OCI-LY1 (cell line): ENCODE data around the gene ART3.
A peak's percentile ranks its signal among the peaks of the same experiment; 100 is the strongest.

Source experiments
- H2AFZ ChIP-seq: fragments of 200-600 bp; sonication (generic), shearing (Covaris generic); 2 replicates; pipeline ENCODE4 v1.6.0; 2014; ENCODE audit warnings: antibody characterized with exemption, mild to moderate bottlenecking, low read length
- H3F3A ChIP-seq: fragments of 200-600 bp; sonication (generic), shearing (Covaris generic); 2 replicates; pipeline ENCODE4 v1.6.0; 2014; ENCODE audit warnings: mild to moderate bottlenecking, antibody characterized with exemption, low read length, moderate library complexity; ENCODE audit not compliant: insufficient read depth
- H3K27ac ChIP-seq: fragments of 200-600 bp; sonication (generic); 2 replicates; pipeline ENCODE4 v1.5.1; 2014; ENCODE audit warnings: low read length, mixed run types, mild to moderate bottlenecking, low read depth; ENCODE audit not compliant: poor library complexity, severe bottlenecking
- H3K27me3 ChIP-seq: fragments of 200-600 bp; sonication (generic); 2 replicates; pipeline ENCODE4 v1.6.0; 2014; ENCODE audit warnings: antibody characterized with exemption, mild to moderate bottlenecking, low read length, moderate library complexity; ENCODE audit not compliant: insufficient read depth
- H3K36me3 ChIP-seq: fragments of 200-600 bp; sonication (generic); 2 replicates; pipeline ENCODE4 v1.6.1; 2014; ENCODE audit warnings: mild to moderate bottlenecking, antibody characterized with exemption, low read length, moderate library complexity, mixed read lengths; ENCODE audit not compliant: insufficient read depth
- H3K4me1 ChIP-seq: fragments of 200-600 bp; sonication (generic); 2 replicates; pipeline ENCODE4 v1.5.1; 2014; ENCODE audit warnings: mild to moderate bottlenecking, low read length, moderate library complexity; ENCODE audit not compliant: insufficient read depth, severe bottlenecking
- H3K4me2 ChIP-seq: fragments of 200-600 bp; sonication (generic), shearing (Covaris generic); 2 replicates; pipeline ENCODE4 v1.6.1; 2014; ENCODE audit warnings: low read length
- H3K4me3 ChIP-seq: fragments of 200-600 bp; sonication (generic); 2 replicates; pipeline ENCODE4 v1.5.1; 2014; ENCODE audit warnings: low read length, low read depth, mild to moderate bottlenecking, mixed read lengths; ENCODE audit not compliant: poor library complexity, severe bottlenecking
- H3K79me2 ChIP-seq: fragments of 200-600 bp; shearing (Covaris generic); 2 replicates; pipeline ENCODE4 v1.6.1; 2016; ENCODE audit warnings: mixed run types, low read length, mixed read lengths; ENCODE audit not compliant: insufficient read depth
- H3K9ac ChIP-seq: fragments of 200-600 bp; sonication (generic), shearing (Covaris generic); 2 replicates; pipeline ENCODE4 v1.6.1; 2014; ENCODE audit warnings: mild to moderate bottlenecking, low read length, mixed read lengths
- H3K9me2 ChIP-seq: fragments of 200-600 bp; sonication (generic), shearing (Covaris generic); 2 replicates; pipeline ENCODE4 v1.6.1; 2014; ENCODE audit warnings: low read depth, mild to moderate bottlenecking, low read length, mixed read lengths
- H3K9me3 ChIP-seq: fragments of 200-600 bp; shearing (Covaris generic); 2 replicates; pipeline ENCODE4 v1.6.1; 2014; ENCODE audit warnings: low read length, mixed read lengths
- H4K20me1 ChIP-seq: fragments of 200-600 bp; sonication (generic), shearing (Covaris generic); 2 replicates; pipeline ENCODE4 v1.6.0; 2016; ENCODE audit warnings: mild to moderate bottlenecking, low read length; ENCODE audit not compliant: insufficient read depth
- CTCF ChIP-seq: fragments of 200-600 bp; sonication (generic), shearing (Covaris generic); IDR thresholded peaks from 2 replicates; pipeline ENCODE4 v1.5.1; 2017; ENCODE audit warnings: mild to moderate bottlenecking, antibody characterized with exemption, low read length, moderate library complexity, mixed read lengths
- EZH2 ChIP-seq: fragments of 200-600 bp; sonication (generic), shearing (Covaris generic); IDR thresholded peaks from 2 replicates; pipeline ENCODE4 v1.8.0; 2017; ENCODE audit warnings: borderline replicate concordance, mixed run types, mild to moderate bottlenecking, antibody characterized with exemption, low read length, moderate library complexity, mixed read lengths

The ART3 gene

GRCh38 chr4:76061982-76062381 lies 12.5 kb upstream of the ART3 start:
- Histone ChIP-seq H3K4me2 (no peak overlapping the region), H3F3A (no peaks in the 10 kb centered on the region), H3K27me3 (no peaks in the 10 kb centered on the region), H2AFZ (no peak overlapping the region), H3K9me2 (no peaks in the 10 kb centered on the region), H3K79me2 (no peaks in the 10 kb centered on the region), H4K20me1 (no peaks in the 10 kb centered on the region), H3K9me3 (no peaks in the 10 kb centered on the region), H3K9ac (no peak overlapping the region), H3K4me3 (no peak overlapping the region), H3K27ac (no peak overlapping the region), H3K4me1 (no peaks in the 10 kb centered on the region), H3K36me3 (no peaks in the 10 kb centered on the region)
- TF ChIP-seq EZH2 (no peak), CTCF (no peak)

- H3K27me3 ChIP-seq: no peaks in the 10 kb centered on the region
- H3K27ac ChIP-seq: no peak overlapping the region
- no peak overlapping the region for H3K9ac ChIP-seq
- TF ChIP-seq EZH2: no peak
- no peak for TF ChIP-seq CTCF
- no peaks in the 10 kb centered on the region for H3F3A ChIP-seq
- H3K36me3 ChIP-seq: no peaks in the 10 kb centered on the region
- H2AFZ ChIP-seq: no peak overlapping the region
- H3K4me2 ChIP-seq: no peak overlapping the region
- H3K79me2 ChIP-seq: no peaks in the 10 kb centered on the region
- no peaks in the 10 kb centered on the region for H4K20me1 ChIP-seq
- H3K9me3 ChIP-seq: no peaks in the 10 kb centered on the region
- H3K4me3 ChIP-seq: no peak overlapping the region
- H3K4me1 ChIP-seq: no peaks in the 10 kb centered on the region
- H3K9me2 ChIP-seq: no peaks in the 10 kb centered on the region
These were observed 8.0 kb upstream of the ART3 start for GRCh38 chr4:76066546-76066945.

GRCh38 chr4:76067652-76068286 lies 6.7 kb upstream of the ART3 start:
- no peaks in the 10 kb centered on the region for H3K27me3 ChIP-seq
- H3K9me2 ChIP-seq: no peaks in the 10 kb centered on the region
- H3K4me2 ChIP-seq: no peak overlapping the region
- TF ChIP-seq EZH2 (no peak), CTCF (peak; percentile 84)
- no peak overlapping the region for H2AFZ ChIP-seq
- no peaks in the 10 kb centered on the region for H4K20me1 ChIP-seq
- no peaks in the 10 kb centered on the region for H3K79me2 ChIP-seq
- no peaks in the 10 kb centered on the region for H3K9me3 ChIP-seq
- no peaks in the 10 kb centered on the region for H3K4me1 ChIP-seq
- no peak overlapping the region for H3K4me3 ChIP-seq
- no peaks in the 10 kb centered on the region for H3K36me3 ChIP-seq
- H3K27ac ChIP-seq: no peak overlapping the region
- no peak overlapping the region for H3K9ac ChIP-seq
- no peaks in the 10 kb centered on the region for H3F3A ChIP-seq
